OCI-LY1 (cell line): Measurements from ENCODE around the gene PRXL2A.

Source experiments
- H2AFZ ChIP-seq: fragments of 200-600 bp; sonication (generic), shearing (Covaris generic); 2 replicates; pipeline ENCODE4 v1.6.0; 2014; ENCODE audit warnings: antibody characterized with exemption, mild to moderate bottlenecking, low read length
- H3F3A ChIP-seq: fragments of 200-600 bp; sonication (generic), shearing (Covaris generic); 2 replicates; pipeline ENCODE4 v1.6.0; 2014; ENCODE audit warnings: mild to moderate bottlenecking, antibody characterized with exemption, low read length, moderate library complexity; ENCODE audit not compliant: insufficient read depth
- H3K27ac ChIP-seq: fragments of 200-600 bp; sonication (generic); 2 replicates; pipeline ENCODE4 v1.5.1; 2014; ENCODE audit warnings: low read length, mixed run types, mild to moderate bottlenecking, low read depth; ENCODE audit not compliant: poor library complexity, severe bottlenecking
- H3K27me3 ChIP-seq: fragments of 200-600 bp; sonication (generic); 2 replicates; pipeline ENCODE4 v1.6.0; 2014; ENCODE audit warnings: antibody characterized with exemption, mild to moderate bottlenecking, low read length, moderate library complexity; ENCODE audit not compliant: insufficient read depth
- H3K36me3 ChIP-seq: fragments of 200-600 bp; sonication (generic); 2 replicates; pipeline ENCODE4 v1.6.1; 2014; ENCODE audit warnings: mild to moderate bottlenecking, antibody characterized with exemption, low read length, moderate library complexity, mixed read lengths; ENCODE audit not compliant: insufficient read depth
- H3K4me1 ChIP-seq: fragments of 200-600 bp; sonication (generic); 2 replicates; pipeline ENCODE4 v1.5.1; 2014; ENCODE audit warnings: mild to moderate bottlenecking, low read length, moderate library complexity; ENCODE audit not compliant: insufficient read depth, severe bottlenecking
- H3K4me2 ChIP-seq: fragments of 200-600 bp; sonication (generic), shearing (Covaris generic); 2 replicates; pipeline ENCODE4 v1.6.1; 2014; ENCODE audit warnings: low read length
- H3K4me3 ChIP-seq: fragments of 200-600 bp; sonication (generic); 2 replicates; pipeline ENCODE4 v1.5.1; 2014; ENCODE audit warnings: low read length, low read depth, mild to moderate bottlenecking, mixed read lengths; ENCODE audit not compliant: poor library complexity, severe bottlenecking
- H3K79me2 ChIP-seq: fragments of 200-600 bp; shearing (Covaris generic); 2 replicates; pipeline ENCODE4 v1.6.1; 2016; ENCODE audit warnings: mixed run types, low read length, mixed read lengths; ENCODE audit not compliant: insufficient read depth
- H3K9ac ChIP-seq: fragments of 200-600 bp; sonication (generic), shearing (Covaris generic); 2 replicates; pipeline ENCODE4 v1.6.1; 2014; ENCODE audit warnings: mild to moderate bottlenecking, low read length, mixed read lengths
- H3K9me2 ChIP-seq: fragments of 200-600 bp; sonication (generic), shearing (Covaris generic); 2 replicates; pipeline ENCODE4 v1.6.1; 2014; ENCODE audit warnings: low read depth, mild to moderate bottlenecking, low read length, mixed read lengths
- H3K9me3 ChIP-seq: fragments of 200-600 bp; shearing (Covaris generic); 2 replicates; pipeline ENCODE4 v1.6.1; 2014; ENCODE audit warnings: low read length, mixed read lengths
- H4K20me1 ChIP-seq: fragments of 200-600 bp; sonication (generic), shearing (Covaris generic); 2 replicates; pipeline ENCODE4 v1.6.0; 2016; ENCODE audit warnings: mild to moderate bottlenecking, low read length; ENCODE audit not compliant: insufficient read depth
- EZH2 ChIP-seq: fragments of 200-600 bp; sonication (generic), shearing (Covaris generic); IDR thresholded peaks from 2 replicates; pipeline ENCODE4 v1.8.0; 2017; ENCODE audit warnings: borderline replicate concordance, mixed run types, mild to moderate bottlenecking, antibody characterized with exemption, low read length, moderate library complexity, mixed read lengths
- TF ChIP-seq, protein P1 (sequence below): fragments of 200-600 bp; sonication (generic), shearing (Covaris generic); IDR thresholded peaks from 2 replicates; pipeline ENCODE4 v1.5.1; 2017; ENCODE audit warnings: mild to moderate bottlenecking, antibody characterized with exemption, low read length, moderate library complexity, mixed read lengths

The PRXL2A gene

DNA sequence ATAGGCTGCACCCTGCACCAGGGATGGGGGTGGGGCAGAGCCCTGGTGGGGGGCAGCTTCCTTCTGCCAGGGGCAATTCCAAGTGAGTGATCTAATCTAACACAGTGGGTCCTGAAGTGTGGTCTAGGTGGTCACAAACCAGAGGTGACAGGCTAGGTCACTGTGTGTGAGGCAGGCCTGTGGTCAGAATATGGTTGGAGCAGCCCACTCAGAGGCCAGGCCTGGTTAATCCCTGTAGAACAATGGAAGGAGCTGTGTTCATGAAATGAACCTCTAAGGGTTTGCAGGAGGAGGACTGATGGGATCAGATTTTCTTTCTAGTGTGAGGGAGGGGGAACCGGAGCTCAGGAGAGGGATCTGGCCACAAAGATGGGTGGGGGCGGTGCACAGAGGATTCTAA is 35.8 kb downstream of the PRXL2A start:
- no peaks in the 10 kb centered on the region for H3K79me2 ChIP-seq
- no peaks in the 10 kb centered on the region for H3K9me2 ChIP-seq
- H3F3A ChIP-seq = no peaks in the 10 kb centered on the region
- H3K4me1 ChIP-seq = no peaks in the 10 kb centered on the region
- no peaks in the 10 kb centered on the region for H3K27me3 ChIP-seq
- H3K9me3 ChIP-seq = no peaks in the 10 kb centered on the region
- TF ChIP-seq, protein P1, sequence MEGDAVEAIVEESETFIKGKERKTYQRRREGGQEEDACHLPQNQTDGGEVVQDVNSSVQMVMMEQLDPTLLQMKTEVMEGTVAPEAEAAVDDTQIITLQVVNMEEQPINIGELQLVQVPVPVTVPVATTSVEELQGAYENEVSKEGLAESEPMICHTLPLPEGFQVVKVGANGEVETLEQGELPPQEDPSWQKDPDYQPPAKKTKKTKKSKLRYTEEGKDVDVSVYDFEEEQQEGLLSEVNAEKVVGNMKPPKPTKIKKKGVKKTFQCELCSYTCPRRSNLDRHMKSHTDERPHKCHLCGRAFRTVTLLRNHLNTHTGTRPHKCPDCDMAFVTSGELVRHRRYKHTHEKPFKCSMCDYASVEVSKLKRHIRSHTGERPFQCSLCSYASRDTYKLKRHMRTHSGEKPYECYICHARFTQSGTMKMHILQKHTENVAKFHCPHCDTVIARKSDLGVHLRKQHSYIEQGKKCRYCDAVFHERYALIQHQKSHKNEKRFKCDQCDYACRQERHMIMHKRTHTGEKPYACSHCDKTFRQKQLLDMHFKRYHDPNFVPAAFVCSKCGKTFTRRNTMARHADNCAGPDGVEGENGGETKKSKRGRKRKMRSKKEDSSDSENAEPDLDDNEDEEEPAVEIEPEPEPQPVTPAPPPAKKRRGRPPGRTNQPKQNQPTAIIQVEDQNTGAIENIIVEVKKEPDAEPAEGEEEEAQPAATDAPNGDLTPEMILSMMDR = no peak
- TF ChIP-seq EZH2 = no peak
- no peaks in the 10 kb centered on the region for H4K20me1 ChIP-seq
- H3K27ac ChIP-seq = no peak overlapping the region
- no peaks in the 10 kb centered on the region for H3K36me3 ChIP-seq
- H3K4me2 ChIP-seq = no peak overlapping the region
- no peak overlapping the region for H2AFZ ChIP-seq
- H3K4me3 ChIP-seq = no peak overlapping the region
- H3K9ac ChIP-seq = no peak overlapping the region

DNA sequence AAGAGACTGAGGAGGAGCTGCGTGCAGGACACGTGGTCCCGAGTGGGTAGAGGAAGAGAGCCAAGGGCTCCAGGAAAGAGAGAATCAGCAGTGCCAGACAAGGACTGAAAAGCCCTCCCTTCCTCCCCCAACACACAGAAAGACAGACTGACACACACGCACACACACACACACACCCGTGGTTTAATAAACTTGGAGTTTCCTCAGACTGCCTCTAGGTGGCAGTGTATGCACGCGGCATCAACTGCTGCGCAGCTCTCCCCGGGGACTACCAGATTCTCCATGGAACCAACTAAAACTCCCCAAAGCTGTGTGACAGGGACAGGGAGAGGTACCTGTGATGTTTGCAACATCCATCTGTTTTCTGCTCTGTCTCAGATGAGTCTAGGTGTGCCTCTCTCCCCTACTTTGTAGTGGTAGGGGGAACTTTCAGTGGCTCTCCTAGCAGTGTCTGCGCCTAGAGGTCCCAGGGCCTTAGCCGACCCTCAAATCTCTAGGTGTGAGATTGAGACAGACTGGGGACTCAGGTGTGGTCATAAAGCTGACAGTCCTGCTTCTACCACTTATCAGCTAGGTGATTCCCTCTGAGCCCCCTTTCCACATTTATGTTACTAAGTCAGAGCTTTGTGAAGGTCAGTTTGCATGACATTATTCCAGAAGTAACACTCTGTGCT is 36.4 kb downstream of the PRXL2A start:
- no peaks in the 10 kb centered on the region for H3F3A ChIP-seq
- no peaks in the 10 kb centered on the region for H3K79me2 ChIP-seq
- no peaks in the 10 kb centered on the region for H4K20me1 ChIP-seq
- H3K4me3 ChIP-seq = no peak overlapping the region
- no peak overlapping the region for H2AFZ ChIP-seq
- TF ChIP-seq, protein P1 = peak; percentile 85
- no peak for TF ChIP-seq EZH2
- no peak overlapping the region for H3K9ac ChIP-seq
- H3K9me2 ChIP-seq = no peaks in the 10 kb centered on the region
- H3K9me3 ChIP-seq = no peaks in the 10 kb centered on the region
- H3K27me3 ChIP-seq = no peaks in the 10 kb centered on the region
- no peaks in the 10 kb centered on the region for H3K4me1 ChIP-seq
- H3K27ac ChIP-seq = no peak overlapping the region
- no peaks in the 10 kb centered on the region for H3K36me3 ChIP-seq
- H3K4me2 ChIP-seq = no peak overlapping the region

- Histone ChIP-seq H3K4me3 (no peak overlapping the region), H3K9me2 (no peaks in the 10 kb centered on the region), H3F3A (no peaks in the 10 kb centered on the region), H3K79me2 (no peaks in the 10 kb centered on the region), H3K9ac (no peak overlapping the region), H3K4me1 (no peaks in the 10 kb centered on the region), H3K27me3 (peaks cover 3% of the 10 kb centered on the region; the same call in 1 of the 2 replicates), H3K27ac (no peak overlapping the region), H2AFZ (no peak overlapping the region), H3K9me3 (no peaks in the 10 kb centered on the region), H4K20me1 (no peaks in the 10 kb centered on the region), H3K36me3 (no peaks in the 10 kb centered on the region; the same call in 1 of the 2 replicates), H3K4me2 (no peak overlapping the region)
- TF ChIP-seq EZH2 = no peak
- TF ChIP-seq, protein P1 = no peak
These were observed 39.3 kb downstream of the PRXL2A start for GRCh38 chr10:80447436-80448190.
